GOT3 (cell line): ENCODE measurements around the gene GADD45B.
"Not testable (repeated sequence)": the region's sequence is repeated elsewhere in the genome, so short reads cannot be mapped to it uniquely, and the experiment has no call there.

Experiments
- DNase-seq: peaks from one replicate; lab custom pipeline; 2025; ENCODE audit warnings: mixed read lengths; lab: John Stamatoyannopoulos, UW

The GADD45B gene

GRCh38 chr19:2469102-2469914 lies 6.6 kb upstream of the GADD45B start:
- peak; percentile 45 for DNase-seq

- DNase-seq, result not testable (repeated sequence)
Observed at GRCh38 chr19:2469915-2470200, 6.1 kb upstream of the GADD45B start.

- DNase-seq, result peak; percentile 84
Observed at GRCh38 chr19:2474232-2475017, 1.5 kb upstream of the GADD45B start.

- no peak for DNase-seq
Observed at GRCh38 chr19:2475018-2475701, 767 bp upstream of the GADD45B start.

- DNase-seq, result no peak
Observed at GRCh38 chr19:2476451-2477140, 669 bp downstream of the GADD45B start.

GRCh38 chr19:2477141-2477710 lies 1.3 kb downstream of the GADD45B start:
- no peak for DNase-seq

- DNase-seq, result no peak
Observed at GRCh38 chr19:2477732-2478191, 1.8 kb downstream of the GADD45B start.

- no peak for DNase-seq
Observed at GRCh38 chr19:2478278-2478755, 2.4 kb downstream of the GADD45B start.

GRCh38 chr19:2478756-2479555 lies 3.0 kb downstream of the GADD45B start:
- peak; percentile 29 for DNase-seq

- DNase-seq, result no peak
Observed at GRCh38 chr19:2479556-2480194, 3.7 kb downstream of the GADD45B start.

GRCh38 chr19:2481466-2481865 lies 5.5 kb downstream of the GADD45B start:
- DNase-seq, result no peak

- no peak for DNase-seq
Observed at GRCh38 chr19:2482354-2483038, 6.6 kb downstream of the GADD45B start.

GRCh38 chr19:2483084-2483483 lies 7.2 kb downstream of the GADD45B start:
- no peak for DNase-seq

GRCh38 chr19:2483484-2484151 lies 7.7 kb downstream of the GADD45B start:
- DNase-seq, result no peak

GRCh38 chr19:2484178-2484937 lies 8.4 kb downstream of the GADD45B start:
- DNase-seq, result no peak

- no peak for DNase-seq
Observed at GRCh38 chr19:2485428-2485827, 9.5 kb downstream of the GADD45B start.

- no peak for DNase-seq
Observed at GRCh38 chr19:2487090-2487489, 11.2 kb downstream of the GADD45B start.

GRCh38 chr19:2487842-2488241 lies 11.9 kb downstream of the GADD45B start:
- DNase-seq, result no peak
